Fibroblast of skin of right quadriceps (primary cell): ENCODE data around the gene NOXO1.
"Not testable (repeated sequence)": the region's sequence is repeated elsewhere in the genome, so short reads cannot be mapped to it uniquely, and the experiment has no call there.

Source experiments
- DNase-seq: peaks from one replicate; pipeline ENCODE4 v3.0.0-alpha.2; 2013

NOXO1 gene

GRCh38 chr16:1981398-1981836 is at the start of gene NOXO1:
Gene NOXO1 (minus strand): TSS chr16:1981469. CDS start chr16:1981179, 290 bp downstream.
- DNase-seq, result no peak

- DNase-seq, result no peak
These were observed 48.8 kb upstream of the NOXO1 start for GRCh38 chr16:2030036-2030435.

GRCh38 chr16:2029350-2029749 is 48.1 kb upstream of the NOXO1 start:
- DNase-seq, result no peak

GRCh38 chr16:2028620-2029220 is 47.5 kb upstream of the NOXO1 start:
- DNase-seq, result no peak

- no peak for DNase-seq
These were observed 46.9 kb upstream of the NOXO1 start for GRCh38 chr16:2028146-2028545.

GRCh38 chr16:2027024-2028010 is 46.0 kb upstream of the NOXO1 start:
- DNase-seq, result peak; percentile 23

- no peak for DNase-seq
These were observed 45.3 kb upstream of the NOXO1 start, which contains the start of gene NHERF2 for GRCh38 chr16:2026461-2027023. Gene NHERF2 (plus strand): TSS chr16:2026902. CDS start chr16:2027006, 104 bp downstream.

- DNase-seq, result no peak
These were observed 44.7 kb upstream of the NOXO1 start for GRCh38 chr16:2025878-2026460.

- no peak for DNase-seq
These were observed 44.0 kb upstream of the NOXO1 start for GRCh38 chr16:2025251-2025650.

GRCh38 chr16:2024032-2024420 is 42.8 kb upstream of the NOXO1 start:
- no peak for DNase-seq

- DNase-seq, result peak; percentile 82
These were observed 42.1 kb upstream of the NOXO1 start for GRCh38 chr16:2023092-2024031.

- peak; percentile 63 for DNase-seq
These were observed 41.4 kb upstream of the NOXO1 start for GRCh38 chr16:2022723-2023091.

GRCh38 chr16:2019921-2020831 is 38.9 kb upstream of the NOXO1 start:
- no peak for DNase-seq

GRCh38 chr16:2019518-2019920 is 38.2 kb upstream of the NOXO1 start, which contains the start of gene NPW:
Gene NPW (plus strand): TSS chr16:2019785.
- no peak for DNase-seq

GRCh38 chr16:2016407-2016922 is 35.2 kb upstream of the NOXO1 start:
- DNase-seq, result no peak

- DNase-seq, result no peak
These were observed 34.6 kb upstream of the NOXO1 start for GRCh38 chr16:2015947-2016208.

- no peak for DNase-seq
These were observed 34.1 kb upstream of the NOXO1 start for GRCh38 chr16:2015117-2015946.

GRCh38 chr16:2013527-2013926 is 32.3 kb upstream of the NOXO1 start:
- DNase-seq, result no peak

- not testable (repeated sequence) for DNase-seq
These were observed 30.5 kb upstream of the NOXO1 start for GRCh38 chr16:2011726-2012125.
